Liver (tissue), 9 donors: ENCODE measurements around the gene SNN. TPM values are rescaled to one million over a fixed set of nuclear protein-coding genes. Genes with fewer than 3 reads are reported as not detected.

ENCODE experiments used
- DNase-seq: peaks from one replicate; pipeline ENCODE4 v3.0.0-alpha.2; 2017; ENCODE audit warnings: low spot score
- H3K27ac ChIP-seq, 2 donors: one replicate each; pipeline ENCODE4 v1.7.0; 2013; ENCODE audit warnings: inconsistent platforms in 2 of 2, low read length in 2 of 2, control low read depth in 1 of 2, low read depth in 1 of 2, mild to moderate bottlenecking in 1 of 2
- H3K27me3 ChIP-seq, 4 donors: one replicate each; pipeline versions ENCODE4 v1.6.1 to v1.7.0; 2013; ENCODE audit warnings: low read length in 3 of 4, inconsistent platforms in 1 of 4, mild to moderate bottlenecking in 1 of 4, moderate library complexity in 1 of 4; ENCODE audit not compliant: control insufficient read depth in 4 of 4, insufficient read depth in 4 of 4
- H3K36me3 ChIP-seq, 4 donors: one replicate each; pipeline versions ENCODE4 v1.6.1 to v1.7.0; 2013; ENCODE audit warnings: low read length in 3 of 4, mild to moderate bottlenecking in 3 of 4, low read depth in 1 of 4, moderate library complexity in 1 of 4; ENCODE audit not compliant: control insufficient read depth in 4 of 4, insufficient read depth in 3 of 4
- H3K4me1 ChIP-seq, 4 donors: one replicate each; pipeline versions ENCODE4 v1.6.1 to v1.7.0; 2013; ENCODE audit warnings: low read length in 3 of 4, mild to moderate bottlenecking in 3 of 4, moderate library complexity in 1 of 4; ENCODE audit not compliant: control insufficient read depth in 4 of 4, insufficient read depth in 4 of 4
- H3K4me3 ChIP-seq, 3 donors: one replicate each; pipeline versions ENCODE4 v1.6.1 to v1.7.0; 2013; ENCODE audit warnings: low read length in 3 of 3, control low read depth in 1 of 3, low read depth in 1 of 3, mild to moderate bottlenecking in 1 of 3
- H3K9ac ChIP-seq, 2 donors: one replicate each; pipeline ENCODE4 v1.7.0; 2013; ENCODE audit warnings: low read length in 2 of 2, mild to moderate bottlenecking in 2 of 2, moderate library complexity in 2 of 2, control low read depth in 1 of 2, low read depth in 1 of 2
- H3K9me3 ChIP-seq, 4 donors: one replicate each; pipeline versions ENCODE4 v1.6.1 to v1.7.0; 2013; ENCODE audit warnings: low read length in 3 of 4; ENCODE audit not compliant: control insufficient read depth in 4 of 4
- ATF3 ChIP-seq: IDR thresholded peaks from 2 replicates; pipeline ENCODE4 v1.6.1; 2016; ENCODE audit warnings: antibody characterized with exemption
- CTCF ChIP-seq: fragments of 150-350 bp; IDR thresholded peaks from 2 replicates; pipeline ENCODE4 v1.5.1; 2017; ENCODE audit warnings: improper control_type of control experiment, low read depth, low read length; ENCODE audit not compliant: missing input control
- FOXA1 ChIP-seq: IDR thresholded peaks from 2 replicates; pipeline ENCODE4 v1.6.1; 2016; ENCODE audit warnings: antibody characterized with exemption
- FOXA2 ChIP-seq: IDR thresholded peaks from 2 replicates; pipeline ENCODE4 v1.6.1; 2016; ENCODE audit warnings: antibody characterized with exemption
- HNF4A ChIP-seq, 2 donors: conservative IDR thresholded peaks; 2 replicates each; pipeline ENCODE4 v1.6.1; 2016; ENCODE audit warnings: antibody characterized with exemption in 2 of 2, mild to moderate bottlenecking in 2 of 2
- HNF4G ChIP-seq: IDR thresholded peaks from 2 replicates; pipeline ENCODE4 v1.6.1; 2016; ENCODE audit warnings: antibody characterized with exemption
- MAX ChIP-seq: IDR thresholded peaks from 2 replicates; pipeline ENCODE4 v1.6.1; 2016; ENCODE audit warnings: antibody characterized with exemption
- REST ChIP-seq: IDR thresholded peaks from 2 replicates; pipeline ENCODE4 v1.6.1; 2016; ENCODE audit warnings: antibody characterized with exemption, mild to moderate bottlenecking
- SP1 ChIP-seq: IDR thresholded peaks from 2 replicates; pipeline ENCODE4 v1.6.1; 2018; ENCODE audit warnings: antibody characterized with exemption, mild to moderate bottlenecking
- ZBTB33 ChIP-seq: IDR thresholded peaks from 2 replicates; pipeline ENCODE4 v1.6.1; 2016; ENCODE audit warnings: antibody characterized with exemption
- WGBS: extraction: QIAGEN DNeasy Blood & Tissue Kit; methylation state at CpG from one replicate; pipeline ENCODE4 v1.1.7; 2013; 5-methylcytosine and 5-hydroxymethylcytosine counted together
- polyA plus RNA-seq, 2 donors: library from polyadenylated mRNA; stranded (reverse) in 1 of 2; unstranded in 1 of 2; fragments of 200-250 nt in 1 of 2; fragments of >200 nt in 1 of 2; fragmentation: Nextera tagmentation in 1 of 2; extraction: Ambion mirVana in 1 of 2; gene quantifications; one replicate each; pipeline versions ENCODE4 v1.2.1 to v1.2.3, GENCODE V29; 2013 to 2015
- total RNA-seq, 2 donors: library from RNA; depleted of rRNA; stranded (reverse); fragments of >200 nt; gene quantifications; one replicate each; pipeline ENCODE4 v1.2.3, GENCODE V29; 2014
- donor health status: healthy.
- donor health status: healthy.
- donor health status: healthy.
- donor health status: healthy.
- donor health status: healthy.

Gene SNN
- total and polyA plus RNA-seq, 4 donors, result 2.5 to 6.2 (median 5.3) TPM

GRCh38 chr16:11673091-11674000 lies 5.1 kb downstream of the SNN start (continued):
- TF ChIP-seq REST, result no peak

GRCh38 chr16:11674001-11674817 lies 6.0 kb downstream of the SNN start:
- no peak for TF ChIP-seq ZBTB33
- no peak for TF ChIP-seq CTCF
- no peak for TF ChIP-seq FOXA1
- TF ChIP-seq FOXA2, result no peak
- TF ChIP-seq HNF4G, result no peak
- no peak for TF ChIP-seq MAX
- no peak for TF ChIP-seq SP1
- no peak for TF ChIP-seq HNF4A (conservative IDR thresholded peaks at IDR 0.05)
- TF ChIP-seq ATF3, result no peak
- no peak overlapping the region for H3K4me3 ChIP-seq
- peaks cover 0 to 16% (median 9%) of the 10 kb centered on the region in 4 donors for H3K36me3 ChIP-seq
- WGBS, result 91% methylated on average over 25 of the region's 25 CpGs
- peaks cover 2 to 64% (median 23%) of the 10 kb centered on the region in 4 donors for H3K4me1 ChIP-seq
- no peak for DNase-seq
- H3K27me3 ChIP-seq, result no peaks in the 10 kb centered on the region
- H3K27ac ChIP-seq, result no peak overlapping the region
- no peaks in the 10 kb centered on the region for H3K9me3 ChIP-seq
- no peak overlapping the region for H3K9ac ChIP-seq
